ENCODE data around the gene PACSIN3. TPM values are rescaled to one million over a fixed set of nuclear protein-coding genes. Genes with fewer than 3 reads are reported as not detected.

Gene PACSIN3
- total and polyA plus RNA-seq, 2 of the 13 experiments (the other 11 are each of a cell fraction or from before 2014, with no cell fraction given) = 47.9 to 93.3 TPM

GRCh38 chr11:47189100-47189834 lies 3.0 kb upstream of the PACSIN3 start (continued):
- TF ChIP-seq ZBTB43 (CRISPR knock-in tag; conservative IDR thresholded peaks at IDR 0.05) = no peak
- no peak for TF ChIP-seq CSRNP1 (CRISPR knock-in tag; IDR thresholded peaks at IDR 0.05)
- peak; percentile 48; the same call in 1 of the 2 replicates for TF ChIP-seq ZBTB42 (CRISPR knock-in tag; IDR thresholded peaks at IDR 0.05)
- no peak for TF ChIP-seq DR1 (CRISPR knock-in tag; IDR thresholded peaks at IDR 0.05)
- TF ChIP-seq PAX8 (CRISPR knock-in tag; IDR thresholded peaks at IDR 0.05; ENCODE audit: borderline replicate concordance) = no peak
- no peak for TF ChIP-seq RBAK (CRISPR knock-in tag; IDR thresholded peaks at IDR 0.05)
- no peak for TF ChIP-seq ZNF224 (CRISPR knock-in tag; IDR thresholded peaks at IDR 0.05)
- TF ChIP-seq NKX3-1 (CRISPR knock-in tag; IDR thresholded peaks at IDR 0.05) = no peak
- no peak for TF ChIP-seq ZSCAN5A (CRISPR knock-in tag; IDR thresholded peaks at IDR 0.05; ENCODE audit: borderline replicate concordance)
- TF ChIP-seq SNAPC5 (CRISPR knock-in tag; IDR thresholded peaks at IDR 0.05; ENCODE audit: borderline replicate concordance) = no peak
- TF ChIP-seq JUND (CRISPR knock-in tag; IDR thresholded peaks at IDR 0.05) = peak; percentile 88
- TF ChIP-seq ZNF33A (CRISPR knock-in tag; IDR thresholded peaks at IDR 0.05; ENCODE audit: borderline replicate concordance) = no peak
- TF ChIP-seq FOXC1 (CRISPR knock-in tag; IDR thresholded peaks at IDR 0.05; ENCODE audit: borderline replicate concordance) = no peak
- no peak for TF ChIP-seq CSRNP2 (CRISPR knock-in tag; conservative IDR thresholded peaks at IDR 0.05; ENCODE audit: low read depth)
- no peak for TF ChIP-seq KLF6 (CRISPR knock-in tag; IDR thresholded peaks at IDR 0.05)
- peak; percentile 85 for TF ChIP-seq TFE3 (CRISPR knock-in tag; IDR thresholded peaks at IDR 0.05)
- TF ChIP-seq ARHGAP35 (CRISPR knock-in tag; IDR thresholded peaks at IDR 0.05; ENCODE audit: borderline replicate concordance) = no peak
- TF ChIP-seq SKI (IDR thresholded peaks at IDR 0.05; ENCODE audit: partially characterized antibody) = peak; percentile 82
- TF ChIP-seq NR2F1 (CRISPR knock-in tag; IDR thresholded peaks at IDR 0.05) = 0 out of 4 replicates have a peak, but pooled peaks of 1 of the 2 experiments have one; percentile 39
- no peak for TF ChIP-seq ZNF737 (CRISPR knock-in tag; IDR thresholded peaks at IDR 0.05; ENCODE audit: borderline replicate concordance)
- TF ChIP-seq ZNF3 (CRISPR knock-in tag; IDR thresholded peaks at IDR 0.05) = peak; percentile 65; the same call in 1 of the 2 replicates
- no peak for TF ChIP-seq GPN1 (CRISPR knock-in tag; IDR thresholded peaks at IDR 0.05; ENCODE audit: borderline replicate concordance)
